NCI-H1105 treated with DMSO at 0.1 percent for 48 hours (cell line): Measurements from ENCODE around the gene GPR39.

Experiments used
- DNase-seq: peaks from one replicate; lab custom pipeline; 2025; lab: John Stamatoyannopoulos, UW

The GPR39 gene

GRCh38 chr2:132671151-132671835 lies 254.7 kb downstream of the GPR39 start:
- DNase-seq = peak; percentile 34

GRCh38 chr2:132676999-132677398 lies 260.4 kb downstream of the GPR39 start:
- peak; percentile 34 for DNase-seq

GRCh38 chr2:132677661-132678060 lies 261.1 kb downstream of the GPR39 start:
- no peak for DNase-seq

- no peak for DNase-seq
Observed at GRCh38 chr2:132678483-132678882, 261.9 kb downstream of the GPR39 start.

GRCh38 chr2:132680544-132680943 lies 263.9 kb downstream of the GPR39 start:
- no peak for DNase-seq

GRCh38 chr2:132681766-132682165 lies 265.2 kb downstream of the GPR39 start:
- no peak for DNase-seq

GRCh38 chr2:132690664-132691303 lies 274.2 kb downstream of the GPR39 start:
- DNase-seq = no peak

- DNase-seq = no peak
Observed at GRCh38 chr2:132691556-132691955, 275.0 kb downstream of the GPR39 start.

GRCh38 chr2:132692816-132693215 lies 276.2 kb downstream of the GPR39 start:
- DNase-seq = no peak
